Left lung (tissue), 10 donors: Measurements from ENCODE around the gene CNOT6. TPM values are rescaled to one million over a fixed set of nuclear protein-coding genes. Genes with fewer than 3 reads are reported as not detected.

Experiments used
- ATAC-seq: fragments of 200-7000 bp; cut with Tn5 transposase; one replicate; pipeline ENCODE4 v1.9.1; 2020; ENCODE audit warnings: moderate library complexity
- DNase-seq, 4 donors: peaks; one replicate each; pipeline ENCODE4 v3.0.0-alpha.2; 2013 to 2020
- H3K27ac ChIP-seq, 2 donors: fragments of 200-600 bp; sonication (generic) in 1 of 2; one replicate each; pipeline versions ENCODE4 v1.5.0 to v1.8.0; 2020 to 2021
- H3K27me3 ChIP-seq, 2 donors: fragments of 200-600 bp; sonication (generic) in 1 of 2; one replicate each; pipeline versions ENCODE4 v1.5.0 to v1.8.0; 2020 to 2021
- H3K36me3 ChIP-seq, 2 donors: fragments of 200-600 bp; sonication (generic) in 1 of 2; one replicate each; pipeline versions ENCODE4 v1.5.0 to v1.8.0; 2020 to 2021
- H3K4me1 ChIP-seq, 2 donors: fragments of 200-600 bp; one replicate each; pipeline ENCODE4 v1.8.0; 2021
- H3K4me3 ChIP-seq, 2 donors: fragments of 200-600 bp; sonication (generic) in 1 of 2; one replicate each; pipeline versions ENCODE4 v1.5.0 to v1.8.0; 2020 to 2021; ENCODE audit warnings: mild to moderate bottlenecking in 1 of 2
- H3K9me3 ChIP-seq, 2 donors: fragments of 200-600 bp; sonication (generic) in 1 of 2; one replicate each; pipeline versions ENCODE4 v1.5.0 to v1.8.0; 2020 to 2021
- CTCF ChIP-seq, 2 donors: fragments of 200-600 bp; sonication (generic) in 1 of 2; IDR thresholded peaks; one replicate each; pipeline versions ENCODE4 v1.5.0 to v1.8.0; 2021; ENCODE audit warnings: antibody characterized with exemption in 2 of 2
- intact Hi-C, 2 donors: fragments of 100-400 bp; cut with DNase I; formaldehyde crosslinking; loops; one replicate each; pipeline versions ENCODE4 v1.11.2 to v1.14.2; 2022
- polyA plus RNA-seq, 6 donors: library from polyadenylated mRNA; unstranded; fragments of 120-200 nt; gene quantifications; one replicate each; pipeline ENCODE4 v1.2.1, GENCODE V29; 2013; ENCODE audit not compliant: insufficient read length in 6 of 6
- total RNA-seq, 2 donors: library from RNA; stranded (reverse); fragmentation: NEBNext Ultra II Directional; extraction: Animal tissue kit (Norgen Biotek cat#: 25700); gene quantifications; one replicate each; pipeline ENCODE4 v1.2.1, GENCODE V29; 2021
- donor health status: DM: no; HTN: yes; CAD: no.
- donor health status: DM: no; HTN: no; CAD: no.

Gene CNOT6
- total and polyA plus RNA-seq, 8 donors: 29.1 to 58.3 (median 50.0) TPM

GRCh38 chr5:180591311-180591887 lies 97.2 kb downstream of the CNOT6 start, which contains the start of gene SCGB3A1:
Gene SCGB3A1 (minus strand): TSS chr5:180591499. CDS start chr5:180591462, 37 bp downstream.
- Histone ChIP-seq H3K36me3 (no peaks in the 10 kb centered on the region), H3K27ac (no peak within 1 kb of the TSS), H3K27me3 (peaks cover 27 to 52% of the 10 kb centered on the region in 2 donors), H3K4me1 (peaks cover 12 to 26% of the 10 kb centered on the region in 2 donors), H3K9me3 (no peaks in the 10 kb centered on the region), H3K4me3 (peak within 1 kb of the TSS; percentile 16 to 23)
- peak; percentile 51 for ATAC-seq
- no peak for TF ChIP-seq CTCF (IDR thresholded peaks at IDR 0.05)
- intact Hi-C loops: no loop called here
- peak in 1 of 4 donors; percentile 86 for DNase-seq

- no peaks in the 10 kb centered on the region for H3K9me3 ChIP-seq
- peaks cover 27 to 52% of the 10 kb centered on the region in 2 donors for H3K27me3 ChIP-seq
- DNase-seq (no peak), ATAC-seq (no peak)
- no peaks in the 10 kb centered on the region for H3K36me3 ChIP-seq
- TF ChIP-seq CTCF (IDR thresholded peaks at IDR 0.05): no peak
- no peak overlapping the region for H3K27ac ChIP-seq
- peaks cover 13 to 26% of the 10 kb centered on the region in 2 donors for H3K4me1 ChIP-seq
- intact Hi-C loops: no loop called here
- no peak overlapping the region for H3K4me3 ChIP-seq
Observed at GRCh38 chr5:180592176-180592575, 98.0 kb downstream of the CNOT6 start.

- Histone ChIP-seq H3K9me3 (no peaks in the 10 kb centered on the region), H3K4me3 (no peak overlapping the region), H3K36me3 (no peaks in the 10 kb centered on the region), H3K27ac (no peak overlapping the region), H3K27me3 (peaks cover 27 to 43% of the 10 kb centered on the region in 2 donors), H3K4me1 (peaks cover 13 to 26% of the 10 kb centered on the region in 2 donors)
- ATAC-seq (no peak), DNase-seq (peak in 1 of 4 donors; percentile 49)
- intact Hi-C loops: no loop called here
- TF ChIP-seq CTCF (IDR thresholded peaks at IDR 0.05): no peak
Observed at GRCh38 chr5:180593446-180594206, 99.4 kb downstream of the CNOT6 start.

GRCh38 chr5:180594311-180595045 lies 100.3 kb downstream of the CNOT6 start:
- no peak for TF ChIP-seq CTCF (IDR thresholded peaks at IDR 0.05)
- H3K9me3 ChIP-seq: no peaks in the 10 kb centered on the region
- DNase-seq: peak in 1 of 4 donors; percentile 74
- H3K27me3 ChIP-seq: peaks cover 22 to 34% of the 10 kb centered on the region in 2 donors
- ATAC-seq: no peak
- intact Hi-C loops: no loop called here
- peaks cover 13 to 26% of the 10 kb centered on the region in 2 donors for H3K4me1 ChIP-seq
- no peak overlapping the region for H3K27ac ChIP-seq
- H3K36me3 ChIP-seq: no peaks in the 10 kb centered on the region
- no peak overlapping the region for H3K4me3 ChIP-seq

- peaks cover 13 to 21% of the 10 kb centered on the region in 2 donors for H3K4me1 ChIP-seq
- peaks cover 17 to 29% of the 10 kb centered on the region in 2 donors for H3K27me3 ChIP-seq
- H3K36me3 ChIP-seq: no peaks in the 10 kb centered on the region
- no peaks in the 10 kb centered on the region for H3K9me3 ChIP-seq
- DNase-seq: no peak
- no peak for TF ChIP-seq CTCF (IDR thresholded peaks at IDR 0.05)
- ATAC-seq: no peak
- H3K27ac ChIP-seq: no peak overlapping the region
- H3K4me3 ChIP-seq: no peak overlapping the region
- intact Hi-C loops: no loop called here
Observed at GRCh38 chr5:180595046-180595379, 100.8 kb downstream of the CNOT6 start.
